NCI-H524 (cell line): ENCODE data around the gene SLC27A2.

ENCODE experiments used
- DNase-seq, 2 experiments: peaks; one replicate each; lab custom pipeline; 2025; lab: John Stamatoyannopoulos, UW

The SLC27A2 gene

DNA sequence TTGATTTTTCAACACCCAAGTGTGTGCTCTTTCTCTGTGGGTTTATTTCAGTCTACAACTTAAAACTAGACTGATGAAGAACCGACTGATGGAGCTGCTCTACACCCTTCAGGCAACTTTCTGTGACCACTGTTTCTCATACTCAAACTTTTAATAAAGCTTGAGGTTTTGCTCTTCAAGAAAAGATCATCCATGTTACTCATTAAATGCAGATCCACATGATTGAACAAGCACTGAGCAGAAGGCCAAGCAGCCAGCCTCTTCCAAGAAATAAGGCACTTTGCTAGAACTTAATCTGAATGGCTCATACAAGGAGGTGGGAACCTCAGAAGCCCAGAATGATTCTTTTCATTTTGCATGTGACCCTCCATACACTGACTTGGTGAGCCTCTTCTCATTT is 8.7 kb downstream of the SLC27A2 start:
- no peak for DNase-seq

DNA sequence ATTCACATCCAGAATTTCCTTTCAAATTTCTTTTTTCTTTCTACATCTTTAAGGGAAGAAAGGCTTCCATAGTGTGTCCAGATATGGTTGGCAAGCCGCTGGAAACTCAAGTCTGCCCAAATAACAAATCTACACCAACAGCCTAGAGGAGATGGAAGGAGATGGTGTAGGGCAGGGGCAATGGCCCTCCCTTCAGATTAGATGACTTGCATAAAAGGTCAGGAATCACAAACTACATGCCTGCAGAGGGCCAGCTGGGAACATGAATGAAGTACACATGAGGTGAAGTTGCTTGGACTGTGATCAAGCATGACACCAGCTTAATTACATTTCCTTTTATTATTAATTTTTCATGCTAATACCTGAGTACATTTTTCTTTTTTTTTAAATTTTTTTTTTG is 10.2 kb downstream of the SLC27A2 start:
- no peak for DNase-seq

- no peak for DNase-seq
Observed at GRCh38 chr15:50192926-50193620, 11.1 kb downstream of the SLC27A2 start.

DNA sequence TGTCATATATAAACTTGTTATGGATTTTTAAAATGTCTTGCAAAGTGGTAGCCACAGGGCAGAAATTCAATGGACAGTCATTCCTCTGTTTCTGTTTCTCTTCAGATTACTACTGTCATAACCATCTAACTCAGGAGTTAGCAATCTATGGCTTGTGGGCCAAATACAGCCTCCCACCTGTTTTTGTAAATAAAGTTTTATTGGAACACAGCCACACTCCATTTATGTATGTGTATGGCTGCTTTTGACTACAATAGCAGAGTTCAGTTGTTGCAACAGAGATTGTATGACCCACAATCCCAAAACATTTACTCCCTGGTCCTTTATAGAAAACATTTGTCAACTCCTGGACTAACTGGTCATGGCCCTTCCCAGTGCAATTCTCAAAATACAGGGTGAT is 20.0 kb downstream of the SLC27A2 start:
- no peak for DNase-seq

DNA sequence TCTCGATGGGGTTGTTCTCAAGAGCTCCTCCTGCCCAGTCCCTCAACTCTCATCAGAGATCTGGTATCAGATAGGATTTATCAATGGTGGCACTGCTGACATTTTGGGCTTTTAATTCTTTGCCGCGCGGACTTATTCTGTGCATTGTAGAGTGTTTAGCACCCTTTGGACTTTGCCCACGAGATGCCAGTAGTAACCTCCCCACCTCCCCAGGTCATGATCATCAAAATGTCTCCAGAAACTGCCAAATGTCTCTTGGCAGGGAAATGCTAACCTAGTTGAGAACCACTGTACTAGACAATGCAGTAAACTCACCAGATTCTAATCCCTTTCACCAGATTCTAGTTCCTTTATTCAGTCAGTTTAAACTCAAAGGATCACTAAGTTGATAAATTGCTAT is 24.0 kb downstream of the SLC27A2 start:
- DNase-seq: no peak

- DNase-seq: no peak
Observed at GRCh38 chr15:50209809-50210208, 27.8 kb downstream of the SLC27A2 start.

DNA sequence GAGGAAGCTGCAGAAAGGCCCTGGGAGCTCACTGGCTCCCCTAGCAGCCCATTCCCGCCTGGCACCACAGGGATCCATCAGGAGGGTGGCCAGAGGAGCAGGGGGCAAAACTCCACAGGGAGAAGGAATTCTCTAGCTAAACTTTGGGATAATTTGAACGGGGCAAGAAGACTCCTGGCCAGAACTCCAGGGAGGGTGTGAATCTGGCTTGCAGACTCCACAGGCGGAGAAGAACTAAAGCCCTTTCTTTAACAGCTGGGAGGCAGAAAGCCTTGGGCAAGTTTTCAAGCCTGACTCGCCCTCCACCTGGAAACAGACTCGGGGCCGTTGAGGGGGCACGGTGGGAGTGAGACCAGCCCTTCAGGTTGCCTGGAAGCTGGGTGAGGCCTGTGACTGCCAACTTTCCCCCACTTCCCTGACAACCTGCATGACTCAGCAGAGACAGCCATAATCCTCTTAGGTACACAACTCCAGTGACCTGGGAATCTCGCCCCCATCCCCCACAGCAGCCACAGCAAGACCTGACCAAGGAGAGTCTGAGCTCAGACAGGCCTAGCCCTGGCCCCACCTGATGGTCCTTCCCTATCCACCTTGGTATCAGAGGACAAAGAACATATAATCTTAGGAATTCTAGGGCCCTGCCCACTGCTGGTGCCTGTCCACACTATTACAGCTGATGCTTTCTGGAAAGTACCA is 28.6 kb downstream of the SLC27A2 start:
- DNase-seq: no peak

- DNase-seq: no peak
Observed at GRCh38 chr15:50218291-50218690, 36.3 kb downstream of the SLC27A2 start.

- no peak for DNase-seq
Observed at GRCh38 chr15:50218691-50219090, 36.7 kb downstream of the SLC27A2 start.

DNA sequence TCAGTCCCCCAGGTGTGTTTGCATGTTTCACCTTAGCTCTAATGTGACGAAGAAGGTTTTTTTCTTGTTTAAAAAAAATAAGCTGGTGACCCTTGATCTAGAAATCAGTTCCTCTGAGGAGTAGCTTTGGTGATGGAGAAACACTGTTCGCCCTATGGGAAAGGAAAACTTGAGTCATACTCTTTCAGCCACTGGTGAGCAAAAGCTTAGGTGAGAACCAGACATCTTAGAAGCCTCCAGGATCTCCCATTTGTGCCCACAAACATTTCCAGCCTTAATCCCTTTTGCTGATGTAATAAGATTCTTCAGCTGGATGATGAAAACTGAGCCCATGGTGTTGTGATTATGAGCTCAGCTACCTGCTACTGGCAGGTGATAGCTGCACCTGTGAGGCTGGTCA is 37.8 kb downstream of the SLC27A2 start:
- DNase-seq: no peak

GRCh38 chr15:50222181-50222580 is 40.2 kb downstream of the SLC27A2 start:
- DNase-seq: no peak

DNA sequence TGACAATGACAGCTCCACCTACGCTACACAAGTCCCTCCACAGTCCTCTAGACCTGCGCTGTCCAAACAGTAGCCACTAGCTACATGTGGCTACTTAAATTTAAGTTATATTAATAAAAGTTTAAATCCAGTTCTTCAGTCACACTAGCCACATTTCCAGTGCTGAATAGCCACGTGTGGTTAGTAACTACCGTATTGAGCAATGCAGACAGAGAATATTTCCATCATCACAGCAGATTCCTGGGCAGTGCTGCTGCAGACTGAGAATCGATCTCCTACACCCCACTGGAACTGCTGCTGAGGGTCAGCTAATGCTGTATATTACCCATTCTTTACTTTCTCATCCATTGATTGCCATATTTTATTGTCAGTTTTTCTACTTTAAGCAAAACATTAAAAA is 42.6 kb downstream of the SLC27A2 start:
- no peak for DNase-seq

- DNase-seq: no peak
Observed at GRCh38 chr15:50225057-50225456, 43.1 kb downstream of the SLC27A2 start.

DNA sequence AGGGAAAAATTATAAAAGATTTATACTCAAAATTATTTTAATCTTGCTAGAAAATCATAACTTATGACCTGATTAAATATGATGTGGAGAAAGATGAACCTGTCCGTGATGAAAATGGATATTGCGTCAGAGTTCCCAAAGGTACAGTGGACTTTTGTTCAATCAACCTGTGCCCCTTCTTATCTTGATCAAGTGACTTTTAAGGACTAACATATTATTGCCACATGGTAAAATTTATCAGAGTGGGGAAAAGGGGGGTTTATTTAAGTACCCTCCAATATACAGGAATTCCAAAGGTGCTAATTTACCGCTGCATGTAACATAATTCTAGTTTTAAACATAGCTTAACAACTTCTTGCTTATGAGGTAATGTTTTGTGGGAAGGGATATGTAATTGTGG is 43.9 kb downstream of the SLC27A2 start:
- DNase-seq: no peak

GRCh38 chr15:50227076-50227475 is 45.1 kb downstream of the SLC27A2 start:
- DNase-seq: no peak

- DNase-seq: no peak
Observed at GRCh38 chr15:50228866-50229265, 46.9 kb downstream of the SLC27A2 start.

GRCh38 chr15:50229336-50229735 is 47.3 kb downstream of the SLC27A2 start:
- no peak for DNase-seq

- DNase-seq: no peak
Observed at GRCh38 chr15:50231761-50232160, 49.8 kb downstream of the SLC27A2 start.

GRCh38 chr15:50232791-50233190 is 50.8 kb downstream of the SLC27A2 start:
- no peak for DNase-seq

- no peak for DNase-seq
Observed at GRCh38 chr15:50233192-50233736, 51.3 kb downstream of the SLC27A2 start.

- peak in 1 of 2 experiments; percentile 11 for DNase-seq
Observed at GRCh38 chr15:50234764-50235163, 52.8 kb downstream of the SLC27A2 start.

DNA sequence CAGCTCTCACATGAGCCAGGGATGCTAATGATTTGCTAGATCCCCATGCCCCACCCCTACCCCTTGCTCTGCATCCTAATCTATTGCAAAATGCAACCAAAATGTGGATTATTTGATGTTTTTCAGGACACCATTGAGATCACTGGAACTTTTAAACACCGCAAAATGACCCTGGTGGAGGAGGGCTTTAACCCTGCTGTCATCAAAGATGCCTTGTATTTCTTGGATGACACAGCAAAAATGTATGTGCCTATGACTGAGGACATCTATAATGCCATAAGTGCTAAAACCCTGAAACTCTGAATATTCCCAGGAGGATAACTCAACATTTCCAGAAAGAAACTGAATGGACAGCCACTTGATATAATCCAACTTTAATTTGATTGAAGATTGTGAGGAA is 53.8 kb downstream of the SLC27A2 start:
- no peak for DNase-seq

DNA sequence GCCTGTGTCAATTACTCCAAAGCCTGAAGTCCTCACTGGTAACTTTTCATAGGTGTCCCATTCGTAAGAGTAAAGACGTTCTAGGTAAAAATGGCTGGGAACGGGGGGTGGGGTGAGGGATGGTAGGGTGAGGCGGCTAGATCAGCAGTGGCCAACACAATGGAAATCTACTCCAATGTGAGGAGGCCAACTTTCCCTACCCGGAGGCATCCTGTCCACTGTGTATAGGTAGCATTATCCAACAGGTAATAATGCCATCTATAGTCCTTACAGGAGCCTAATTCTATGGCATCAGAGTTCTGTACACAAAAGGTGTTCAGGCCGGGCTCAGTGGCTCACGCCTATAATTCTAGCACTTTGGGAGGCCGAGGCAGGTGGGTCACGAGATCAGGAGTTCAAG is 54.4 kb downstream of the SLC27A2 start:
- DNase-seq: no peak

- DNase-seq: no peak
Observed at GRCh38 chr15:50238255-50238654, 56.3 kb downstream of the SLC27A2 start.
